Measurements from ENCODE around the gene ACVRL1. TPM values are rescaled to one million over a fixed set of nuclear protein-coding genes. Genes with fewer than 3 reads are reported as not detected.
A peak's percentile ranks its signal among the peaks of the same experiment; 100 is the strongest.

ACVRL1 gene
- total RNA-seq, 2 experiments from 2014 or later = not detected

GRCh38 chr12:51937926-51938325, 30.6 kb downstream of the ACVRL1 start:
- no peak overlapping the region for H3K27ac Mint-ChIP-seq
- no peaks in the 10 kb centered on the region for H3K4me1 Mint-ChIP-seq
- CTCF ChIA-PET = interaction anchor here (0.7 kb wide), 1 partner anchor 15 kb away, joined by 3 read pairs; no protein-coding TSS in a partner anchor
- H3K9me3 Mint-ChIP-seq (ENCODE audit: low read depth) = no peaks in the 10 kb centered on the region
- no peak for ATAC-seq
- peaks cover 27% of the 10 kb centered on the region for H3K27me3 Mint-ChIP-seq
- H3K4me3 Mint-ChIP-seq = no peak overlapping the region
- no peaks in the 10 kb centered on the region for H3K36me3 Mint-ChIP-seq
- DNase-seq = no peak

DNA sequence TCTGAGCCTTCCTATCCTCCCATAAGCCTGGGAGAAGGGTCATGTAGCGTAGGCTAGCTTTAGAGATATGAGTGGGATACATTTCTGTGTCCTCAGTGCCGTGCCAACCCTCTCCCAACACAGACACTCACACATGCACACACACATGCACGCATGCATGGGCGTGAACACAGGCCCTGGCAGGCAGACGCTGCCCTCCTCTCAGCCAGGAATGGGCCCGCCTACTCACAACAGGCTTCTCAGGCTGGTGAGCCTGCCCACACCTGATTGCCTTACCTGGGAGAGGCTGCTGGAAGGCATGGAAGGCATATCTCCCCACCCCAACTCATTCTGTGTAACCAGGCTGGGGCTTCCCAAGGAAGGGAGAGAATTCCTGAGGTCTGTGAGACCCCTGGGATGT, 31.4 kb downstream of the ACVRL1 start:
- H3K27me3 Mint-ChIP-seq = peaks cover 30% of the 10 kb centered on the region
- H3K9me3 Mint-ChIP-seq (ENCODE audit: low read depth) = no peaks in the 10 kb centered on the region
- H3K36me3 Mint-ChIP-seq = no peaks in the 10 kb centered on the region
- H3K4me3 Mint-ChIP-seq = no peak overlapping the region
- no peak for DNase-seq
- CTCF ChIA-PET = no interaction called here
- H3K27ac Mint-ChIP-seq = no peak overlapping the region
- H3K4me1 Mint-ChIP-seq = no peaks in the 10 kb centered on the region
- ATAC-seq = no peak

- Mint-ChIP-seq H3K9me3 (ENCODE audit: low read depth) (peaks cover 6% of the 10 kb centered on the region), H3K4me3 (no peak overlapping the region), H3K36me3 (peaks cover 3% of the 10 kb centered on the region), H3K27me3 (peaks cover 33% of the 10 kb centered on the region), H3K27ac (no peak overlapping the region), H3K4me1 (no peaks in the 10 kb centered on the region)
- DNase-seq (no peak), ATAC-seq (no peak)
- CTCF ChIA-PET = interaction anchor here (0.9 to 1.2 kb wide), 2 partner anchors 30 to 40 kb away, joined by 3 read pairs; no protein-coding TSS in a partner anchor
Measured at GRCh38 chr12:51941011-51941581, 33.8 kb downstream of the ACVRL1 start.

DNA sequence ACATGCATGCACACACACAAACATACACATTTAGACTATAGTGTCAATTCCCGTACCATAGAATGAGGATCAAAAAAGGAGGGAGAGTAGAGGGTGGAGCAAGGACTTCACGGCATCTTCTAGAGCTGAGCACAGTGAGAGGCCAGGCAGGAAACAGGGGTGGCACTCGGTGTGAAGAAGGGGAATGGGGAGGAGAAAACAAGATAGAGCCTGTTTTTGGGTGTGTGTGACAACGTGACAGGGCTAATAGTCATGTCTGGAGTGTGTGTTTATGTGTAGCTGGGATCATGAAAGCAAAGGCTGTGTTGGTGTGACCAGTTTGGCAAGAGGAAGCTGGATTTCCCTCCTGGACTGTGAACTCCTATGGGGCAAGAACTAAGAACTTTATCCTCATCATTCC, 34.3 kb downstream of the ACVRL1 start:
- Mint-ChIP-seq H3K4me1 (no peaks in the 10 kb centered on the region), H3K36me3 (peaks cover 3% of the 10 kb centered on the region), H3K27ac (no peak overlapping the region), H3K4me3 (no peak overlapping the region), H3K9me3 (ENCODE audit: low read depth) (peaks cover 7% of the 10 kb centered on the region), H3K27me3 (peaks cover 37% of the 10 kb centered on the region)
- CTCF ChIA-PET = interaction anchor here (0.9 to 1.7 kb wide), 2 partner anchors 29 to 84 kb away, joined by 3 read pairs; no protein-coding TSS in a partner anchor
- no peak for ATAC-seq
- DNase-seq = no peak

DNA sequence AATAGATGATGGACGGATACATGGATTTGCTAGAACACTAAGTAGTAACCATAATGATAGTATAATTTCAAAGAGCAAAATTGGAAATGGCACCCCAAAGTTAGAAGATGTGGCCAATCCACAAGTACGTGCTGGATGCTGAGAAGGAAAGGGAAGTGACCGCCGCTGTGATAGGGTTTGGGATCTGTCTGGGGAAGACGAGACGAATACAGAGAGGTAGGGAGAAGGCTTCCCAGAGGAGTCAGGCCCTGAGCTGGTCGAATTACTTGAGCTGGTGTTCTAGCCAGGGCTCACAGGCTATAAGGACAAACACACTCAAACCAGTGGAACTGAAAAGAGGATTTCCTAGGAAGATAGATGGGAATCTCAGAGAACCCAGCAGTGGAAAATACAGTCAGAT, 34.8 kb downstream of the ACVRL1 start:
- H3K4me1 Mint-ChIP-seq = no peaks in the 10 kb centered on the region
- CTCF ChIA-PET = interaction anchor here (0.9 to 1.7 kb wide), 2 partner anchors 29 to 83 kb away, joined by 3 read pairs; no protein-coding TSS in a partner anchor
- ATAC-seq (no peak), DNase-seq (no peak)
- H3K27me3 Mint-ChIP-seq = peaks cover 38% of the 10 kb centered on the region
- H3K4me3 Mint-ChIP-seq = no peak overlapping the region
- no peak overlapping the region for H3K27ac Mint-ChIP-seq
- H3K9me3 Mint-ChIP-seq (ENCODE audit: low read depth) = peaks cover 7% of the 10 kb centered on the region
- peaks cover 3% of the 10 kb centered on the region for H3K36me3 Mint-ChIP-seq

- DNase-seq (no peak), ATAC-seq (no peak)
- Mint-ChIP-seq H3K27me3 (peaks cover 41% of the 10 kb centered on the region), H3K4me3 (no peak overlapping the region), H3K4me1 (no peaks in the 10 kb centered on the region), H3K27ac (no peak overlapping the region), H3K36me3 (peaks cover 3% of the 10 kb centered on the region), H3K9me3 (ENCODE audit: low read depth) (peaks cover 9% of the 10 kb centered on the region)
- CTCF ChIA-PET = interaction anchor here (1.7 kb wide), 1 partner anchor 83 kb away, joined by 3 read pairs; no protein-coding TSS in a partner anchor
Measured at GRCh38 chr12:51942501-51943000, 35.2 kb downstream of the ACVRL1 start.

DNA sequence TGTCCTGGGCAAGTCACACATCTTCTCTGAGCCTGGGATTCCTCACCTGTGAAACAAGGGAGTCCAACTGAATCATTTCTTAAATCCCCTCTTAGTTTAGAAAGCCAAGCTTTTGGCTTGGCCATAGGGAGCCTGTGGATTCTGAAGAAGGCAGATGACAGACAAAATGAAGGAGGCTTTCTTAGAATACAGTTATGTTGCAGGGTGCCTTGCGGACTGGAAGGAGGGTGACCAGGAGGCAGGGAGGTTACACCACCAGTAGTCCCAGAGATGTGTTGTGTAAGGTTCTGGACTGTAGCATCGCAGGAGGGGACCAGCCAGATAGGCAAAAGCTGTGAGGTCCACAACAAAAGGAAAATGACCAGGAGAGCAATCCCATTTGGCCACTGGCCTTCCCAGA, 36.0 kb downstream of the ACVRL1 start:
- Mint-ChIP-seq H3K4me3 (no peak overlapping the region), H3K36me3 (peaks cover 3% of the 10 kb centered on the region), H3K9me3 (ENCODE audit: low read depth) (peaks cover 9% of the 10 kb centered on the region), H3K27ac (no peak overlapping the region), H3K27me3 (peaks cover 46% of the 10 kb centered on the region), H3K4me1 (no peaks in the 10 kb centered on the region)
- CTCF ChIA-PET = interaction anchor here (0.9 kb wide), 1 partner anchor 21 kb away, joined by 3 read pairs; no protein-coding TSS in a partner anchor
- DNase-seq (no peak), ATAC-seq (no peak)

GRCh38 chr12:51944608-51945233, 37.4 kb downstream of the ACVRL1 start:
- CTCF ChIA-PET = no interaction called here
- peaks cover 9% of the 10 kb centered on the region for H3K9me3 Mint-ChIP-seq (ENCODE audit: low read depth)
- no peak overlapping the region for H3K27ac Mint-ChIP-seq
- H3K4me3 Mint-ChIP-seq = no peak overlapping the region
- ATAC-seq = no peak
- peaks cover 3% of the 10 kb centered on the region for H3K36me3 Mint-ChIP-seq
- peaks cover 55% of the 10 kb centered on the region for H3K27me3 Mint-ChIP-seq
- no peaks in the 10 kb centered on the region for H3K4me1 Mint-ChIP-seq
- DNase-seq = no peak

DNA sequence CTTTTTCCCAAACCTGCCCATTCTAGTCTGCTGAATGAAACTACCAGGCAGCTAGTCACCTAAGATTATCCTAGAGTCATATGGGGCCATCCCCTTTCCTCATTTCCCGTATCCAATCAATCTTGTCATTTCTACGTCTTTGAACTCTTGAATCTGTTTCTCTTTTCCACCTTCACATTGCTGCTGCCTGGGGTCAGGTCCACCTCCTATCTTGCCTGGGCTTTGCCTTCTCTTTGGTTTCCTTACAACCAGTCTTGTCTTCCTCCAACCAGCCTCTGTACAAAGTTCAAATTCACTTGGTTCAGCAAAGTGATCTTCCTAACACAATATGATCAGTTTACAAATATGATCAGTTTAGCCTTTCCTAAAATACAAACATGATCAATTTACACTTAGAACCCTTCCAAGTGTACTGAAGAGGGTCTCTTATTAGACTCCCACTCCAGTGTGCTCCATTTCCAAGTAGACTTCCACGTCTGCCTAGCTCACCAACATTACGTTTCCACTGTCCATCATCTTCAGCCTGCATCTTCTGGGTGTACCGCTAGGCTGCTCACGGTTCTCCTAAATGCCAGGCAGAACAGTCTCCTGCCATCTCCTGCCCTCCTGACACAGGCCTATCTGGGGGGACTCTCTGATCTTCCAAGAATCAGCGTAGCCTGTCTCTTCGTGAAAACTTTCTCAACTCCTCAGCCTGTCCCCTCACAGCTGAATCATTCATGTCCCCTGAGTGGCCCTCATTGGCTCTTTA, 40.1 kb downstream of the ACVRL1 start:
- peaks cover 5% of the 10 kb centered on the region for H3K4me1 Mint-ChIP-seq
- ATAC-seq = no peak
- no peak for DNase-seq
- CTCF ChIA-PET = interaction anchor here (1.0 to 1.4 kb wide), 2 partner anchors 24 to 73 kb away, joined by 3 to 7 read pairs; no protein-coding TSS in a partner anchor
- no peak overlapping the region for H3K27ac Mint-ChIP-seq
- peaks cover 3% of the 10 kb centered on the region for H3K36me3 Mint-ChIP-seq
- peaks cover 9% of the 10 kb centered on the region for H3K9me3 Mint-ChIP-seq (ENCODE audit: low read depth)
- H3K4me3 Mint-ChIP-seq = no peak overlapping the region
- peaks cover 55% of the 10 kb centered on the region for H3K27me3 Mint-ChIP-seq

- CTCF ChIA-PET = no interaction called here
- peaks cover 3% of the 10 kb centered on the region for H3K36me3 Mint-ChIP-seq
- no peak for ATAC-seq
- DNase-seq = no peak
- H3K4me1 Mint-ChIP-seq = peaks cover 9% of the 10 kb centered on the region
- H3K27ac Mint-ChIP-seq = no peak overlapping the region
- H3K9me3 Mint-ChIP-seq (ENCODE audit: low read depth) = peaks cover 9% of the 10 kb centered on the region
- H3K4me3 Mint-ChIP-seq = no peak overlapping the region
- H3K27me3 Mint-ChIP-seq = peaks cover 60% of the 10 kb centered on the region
Measured at GRCh38 chr12:51948066-51948465, 40.8 kb downstream of the ACVRL1 start.

GRCh38 chr12:51949342-51950030, 42.2 kb downstream of the ACVRL1 start:
- H3K27ac Mint-ChIP-seq = no peak overlapping the region

GRCh38 chr12:51950682-51951198, 43.4 kb downstream of the ACVRL1 start:
- H3K36me3 Mint-ChIP-seq = no peaks in the 10 kb centered on the region
- peaks cover 63% of the 10 kb centered on the region for H3K27me3 Mint-ChIP-seq
- CTCF ChIA-PET = interaction anchor here (0.7 to 3.8 kb wide), 7 partner anchors 20 to 69 kb away, joined by 3 to 14 read pairs (median 4); no protein-coding TSS in a partner anchor
- H3K4me3 Mint-ChIP-seq = peak overlapping the region; percentile 83
- peak overlapping the region; percentile 21 for H3K27ac Mint-ChIP-seq
- no peak for ATAC-seq
- peaks cover 4% of the 10 kb centered on the region for H3K9me3 Mint-ChIP-seq (ENCODE audit: low read depth)
- DNase-seq = no peak
- peaks cover 10% of the 10 kb centered on the region for H3K4me1 Mint-ChIP-seq

More at GRCh38 chr12:51949342-51950030, 42.2 kb downstream of the ACVRL1 start:
- peaks cover 63% of the 10 kb centered on the region for H3K27me3 Mint-ChIP-seq
- CTCF ChIA-PET = interaction anchor here (1.1 to 3.8 kb wide), 3 partner anchors 22 to 67 kb away, joined by 4 to 14 read pairs (median 5); no protein-coding TSS in a partner anchor
- H3K4me3 Mint-ChIP-seq = no peak overlapping the region
- H3K9me3 Mint-ChIP-seq (ENCODE audit: low read depth) = peaks cover 6% of the 10 kb centered on the region
- DNase-seq (no peak), ATAC-seq (no peak)
- peaks cover 1% of the 10 kb centered on the region for H3K36me3 Mint-ChIP-seq
- peaks cover 9% of the 10 kb centered on the region for H3K4me1 Mint-ChIP-seq

Measured in activated CD8-positive, alpha-beta memory T cell treated with anti-CD3 and anti-CD28 coated beads, Interleukin-2, amount 10 ng/mL, durations not matched to agents 7 days and 5 days (primary cell).